ENCODE data around the gene TLK1. TPM values are rescaled to one million over a fixed set of nuclear protein-coding genes. Genes with fewer than 3 reads are reported as not detected.

TLK1 gene
- total and polyA plus RNA-seq, 2 of the 4 experiments (the other 2 are of a cell fraction), result 7.3 to 12.5 TPM

DNA sequence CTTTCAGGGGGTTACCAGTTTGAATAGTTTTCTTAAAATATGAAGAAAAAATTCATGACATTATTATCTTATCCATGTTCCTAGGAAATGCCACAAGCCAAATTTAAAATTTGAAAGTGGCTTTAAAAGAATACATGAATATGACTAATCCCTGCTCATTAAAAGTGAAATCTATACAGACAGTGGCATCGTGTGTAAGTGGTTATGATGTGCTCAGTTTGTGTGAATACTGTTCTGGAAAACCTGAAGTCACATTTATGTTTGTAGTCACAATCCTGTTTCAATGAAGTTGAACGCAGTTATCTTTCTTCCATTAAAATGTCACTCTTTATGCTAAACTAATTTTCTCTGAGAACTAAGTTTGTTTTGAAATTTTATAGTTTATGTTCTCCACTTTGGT, 155.9 kb downstream of the TLK1 start:
- Histone ChIP-seq H3K14ac (replicated peaks; ENCODE audit: low read depth, low read length) (no peak overlapping the region), H2BK120ac (ENCODE audit: low read depth, low read length) (no peak overlapping the region), H3K4ac (ENCODE audit: low read depth, low read length) (no peak overlapping the region), H3K9ac (ENCODE audit: low read depth, low read length) (no peak overlapping the region), H2BK5ac (ENCODE audit: low read depth, low read length, poor library complexity, severe bottlenecking) (no peak overlapping the region), H3K4me3 (ENCODE audit: insufficient read depth, low read depth, low read length) (no peak overlapping the region), H3K79me1 (ENCODE audit: low read depth in 1 of 2, low read length in 2 of 2) (peaks cover 3 to 9% of the 10 kb centered on the region in 2 experiments; a peak in 2 of 4 replicates), H4K5ac (ENCODE audit: low read depth, low read length) (no peak overlapping the region), H3K9me1 (ENCODE audit: insufficient read depth, low read length) (no peaks in the 10 kb centered on the region), H3K23ac (ENCODE audit: low read depth, low read length) (no peak overlapping the region), H4K8ac (ENCODE audit: low read depth in 2 of 2, low read length in 2 of 2) (no peak overlapping the region), H3K18ac (ENCODE audit: low read depth, low read length) (no peak overlapping the region), H2BK20ac (ENCODE audit: low read depth, low read length) (no peak overlapping the region), H3K4me2 (ENCODE audit: low read depth, low read length) (no peak overlapping the region), H2AK5ac (ENCODE audit: low read depth, low read length) (no peak overlapping the region), H2AK9ac (replicated peaks; ENCODE audit: low read depth, low read length, poor library complexity) (no peak overlapping the region), H3K4me1 (ENCODE audit: control insufficient read depth, insufficient read depth, low read length) (no peaks in the 10 kb centered on the region), H4K91ac (ENCODE audit: insufficient read depth, low read depth, low read length) (no peak overlapping the region), H3K36me3 (ENCODE audit: control insufficient read depth, insufficient read depth, low read length) (peaks cover 17% of the 10 kb centered on the region), H4K20me1 (ENCODE audit: insufficient read depth, low read length) (no peaks in the 10 kb centered on the region), H3K27ac (ENCODE audit: insufficient read depth, low read length) (no peak overlapping the region), H3K9me3 (ENCODE audit: control insufficient read depth, insufficient read depth, low read length) (no peaks in the 10 kb centered on the region), H2AFZ (replicated peaks; ENCODE audit: low read length, poor library complexity) (no peak overlapping the region), H2BK15ac (ENCODE audit: low read depth, low read length) (no peak overlapping the region), H3K56ac (ENCODE audit: extremely low read depth, insufficient read depth, low read length) (no peak overlapping the region), H3K27me3 (ENCODE audit: control insufficient read depth, insufficient read depth, low read length) (no peaks in the 10 kb centered on the region)
- no peak for TF ChIP-seq POLR2A (IDR thresholded peaks at IDR 0.05; ENCODE audit: low read depth, low read length)
- TF ChIP-seq SMC3 (IDR thresholded peaks at IDR 0.05; ENCODE audit: low read depth, low read length), result no peak
- TF ChIP-seq, protein P1, sequence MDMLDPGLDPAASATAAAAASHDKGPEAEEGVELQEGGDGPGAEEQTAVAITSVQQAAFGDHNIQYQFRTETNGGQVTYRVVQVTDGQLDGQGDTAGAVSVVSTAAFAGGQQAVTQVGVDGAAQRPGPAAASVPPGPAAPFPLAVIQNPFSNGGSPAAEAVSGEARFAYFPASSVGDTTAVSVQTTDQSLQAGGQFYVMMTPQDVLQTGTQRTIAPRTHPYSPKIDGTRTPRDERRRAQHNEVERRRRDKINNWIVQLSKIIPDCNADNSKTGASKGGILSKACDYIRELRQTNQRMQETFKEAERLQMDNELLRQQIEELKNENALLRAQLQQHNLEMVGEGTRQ (IDR thresholded peaks at IDR 0.05; ENCODE audit: low read depth, low read length), result no peak
- no peak for TF ChIP-seq MAFK (IDR thresholded peaks at IDR 0.05; ENCODE audit: low read depth, low read length)
- no peak for TF ChIP-seq CHD1 (IDR thresholded peaks at IDR 0.05; ENCODE audit: low read depth, low read length)
- TF ChIP-seq FOS (IDR thresholded peaks at IDR 0.05; ENCODE audit: low read depth, low read length), result no peak
- no peak for TF ChIP-seq RCOR1 (IDR thresholded peaks at IDR 0.05; ENCODE audit: insufficient replicate concordance, low read length)
- no peak for TF ChIP-seq MXI1 (IDR thresholded peaks at IDR 0.05; ENCODE audit: borderline replicate concordance, low read depth, low read length)
- TF ChIP-seq NFE2L2 (IDR thresholded peaks at IDR 0.05; ENCODE audit: low read depth, low read length), result no peak
- no peak for TF ChIP-seq RFX5 (IDR thresholded peaks at IDR 0.05; ENCODE audit: low read depth, low read length)
- no peak for TF ChIP-seq ELK1 (IDR thresholded peaks at IDR 0.05; ENCODE audit: borderline replicate concordance, low read depth, low read length)
- TF ChIP-seq CEBPB (IDR thresholded peaks at IDR 0.05; ENCODE audit: low read depth, low read length), result no peak
- TF ChIP-seq BHLHE40 (IDR thresholded peaks at IDR 0.05; ENCODE audit: low read depth, low read length), result no peak
- no peak for TF ChIP-seq CTCF (conservative IDR thresholded peaks at IDR 0.05; ENCODE audit: low read depth, low read length)
- no peak for TF ChIP-seq RAD21 (IDR thresholded peaks at IDR 0.05; ENCODE audit: low read length)
- no peak for TF ChIP-seq MAZ (IDR thresholded peaks at IDR 0.05; ENCODE audit: borderline replicate concordance, low read depth, low read length)
- WGBS, 2 experiments (ENCODE audit: extremely low coverage in 2 of 2, insufficient read length in 1 of 2), result no CpG with 5 or more reads among the region's 2 CpGs
- intact Hi-C loops (cut with micrococcal nuclease) (no loop called here), in situ Hi-C loops (cut with MboI; ENCODE audit: low sequenced_read_pairs) (no loop called here), dilution Hi-C loops (cut with HindIII; ENCODE audit: low sequenced_read_pairs, unreplicated experiment) (no loop called here)
- POLR2A ChIA-PET (ENCODE audit: unreplicated experiment), result no interaction called here
- CTCF ChIA-PET, result interaction anchor here (0.6 to 0.7 kb wide), 2 partner anchors 38 to 76 kb away, joined by 3 read pairs; no protein-coding TSS in a partner anchor
- no peak for DNase-seq
- ATAC-seq (ENCODE audit: low read depth), result no peak
- no TSS peak for BruUV-seq (replicated peaks)
